HepG2 (cell line): ENCODE measurements around the gene DNMT3A. TPM values are rescaled to one million over a fixed set of nuclear protein-coding genes. Genes with fewer than 3 reads are reported as not detected.

Source experiments
- ATF7-NPFF ChIP-seq: sonication (generic); formaldehyde crosslinking; IDR thresholded peaks from 2 replicates; pipeline ENCODE4 v1.8.1; 2023; ENCODE audit warnings: mild to moderate bottlenecking, low read depth, missing genetic modification reagents, moderate library complexity
- CBX2 ChIP-seq, 2 experiments: fragments of 200-600 bp in 1 of 2; sonication (generic); formaldehyde crosslinking in 1 of 2; IDR thresholded peaks; 2 replicates each; pipeline versions ENCODE4 v1.7.0 to v1.8.1; 2018 to 2022; ENCODE audit warnings: low read depth in 2 of 2, low read length in 1 of 2, mild to moderate bottlenecking in 1 of 2, missing genetic modification reagents in 1 of 2
- HNF1A ChIP-seq, 2 experiments: sonication (generic) in 1 of 2; formaldehyde crosslinking in 1 of 2; IDR thresholded peaks; 2 replicates each; pipeline versions ENCODE4 v1.4.0 to v1.6.1; 2016 to 2020; ENCODE audit warnings: borderline replicate concordance in 1 of 2, low read depth in 1 of 2, mild to moderate bottlenecking in 1 of 2, missing genetic modification reagents in 1 of 2
- HNRNPLL ChIP-seq: fragments of 200-400 bp; formaldehyde crosslinking; IDR thresholded peaks from 2 replicates; pipeline ENCODE4 v1.6.1; 2017; ENCODE audit warnings: mild to moderate bottlenecking, low read depth, low read length; ENCODE audit not compliant: poor library complexity, severe bottlenecking
- HOXA3 ChIP-seq: sonication (generic); formaldehyde crosslinking; IDR thresholded peaks from 2 replicates; pipeline ENCODE4 v1.5.0; 2020; ENCODE audit warnings: missing genetic modification reagents
- MTA1 ChIP-seq: sonication (generic); formaldehyde crosslinking; IDR thresholded peaks from 2 replicates; pipeline ENCODE4 v1.4.0; 2020; ENCODE audit warnings: missing genetic modification reagents, mild to moderate bottlenecking, borderline replicate concordance
- NR1H2 ChIP-seq: sonication (generic); formaldehyde crosslinking; IDR thresholded peaks from 2 replicates; pipeline ENCODE4 v1.8.1; 2022; ENCODE audit warnings: low read depth, missing genetic modification reagents, borderline replicate concordance
- NR2C2 ChIP-seq: sonication (generic); formaldehyde crosslinking; IDR thresholded peaks from 2 replicates; pipeline ENCODE4 v1.4.0; 2020; ENCODE audit warnings: missing genetic modification reagents, mild to moderate bottlenecking, moderate library complexity, borderline replicate concordance
- PATZ1 ChIP-seq: sonication (generic); formaldehyde crosslinking; IDR thresholded peaks from 2 replicates; pipeline ENCODE4 v1.4.0; 2020; ENCODE audit warnings: missing genetic modification reagents
- PAWR ChIP-seq: sonication (generic); formaldehyde crosslinking; IDR thresholded peaks from 2 replicates; pipeline ENCODE4 v1.4.0; 2020; ENCODE audit warnings: missing genetic modification reagents, mild to moderate bottlenecking, borderline replicate concordance
- PBX2 ChIP-seq: IDR thresholded peaks from 2 replicates; pipeline ENCODE4 v1.6.1; 2016; ENCODE audit warnings: control low read depth
- ZNF160 ChIP-seq: sonication (generic); formaldehyde crosslinking; IDR thresholded peaks from 2 replicates; pipeline ENCODE4 v1.8.0; 2022; ENCODE audit warnings: mild to moderate bottlenecking, inconsistent platforms, missing genetic modification reagents
- ZNF317 ChIP-seq: sonication (generic); formaldehyde crosslinking; IDR thresholded peaks from 2 replicates; pipeline ENCODE4 v1.5.0; 2020; ENCODE audit warnings: mild to moderate bottlenecking, missing genetic modification reagents
- ZNF781 ChIP-seq: sonication (generic); formaldehyde crosslinking; IDR thresholded peaks from 2 replicates; pipeline ENCODE4 v1.5.1; 2020; ENCODE audit warnings: borderline replicate concordance, mild to moderate bottlenecking, missing genetic modification reagents; ENCODE audit errors: not compliant biosample characterization
- polyA plus RNA-seq, 8 experiments: library from polyadenylated mRNA; depleted of rRNA in 3 of 8; stranded (reverse) in 7 of 8; unstranded in 1 of 8; fragments of >200 nt; fragmentation: Illumina TruSeq in 4 of 8; extraction: Trizol in 4 of 8; gene quantifications; 2 replicates each; pipeline versions ENCODE4 v1.2.1 to v1.2.3, GENCODE V29; 2011 to 2016; ENCODE audit warnings: low read depth in 4 of 8, missing spikeins in 1 of 8, mixed read lengths in 1 of 8; ENCODE audit not compliant: insufficient read depth in 1 of 8
- total RNA-seq, 5 experiments: library from RNA; depleted of rRNA; stranded (reverse); fragments of >200 nt; fragmentation: Illumina TruSeq; extraction: Trizol; gene quantifications; 2 replicates each; pipeline ENCODE4 v1.2.3, GENCODE V29; 2016; ENCODE audit warnings: low read depth in 1 of 5
- TF ChIP-seq, protein P1 (sequence below): sonication (generic); formaldehyde crosslinking; conservative IDR thresholded peaks from 2 replicates; pipeline ENCODE4 v1.4.0; 2020; ENCODE audit warnings: missing genetic modification reagents
- TF ChIP-seq, protein P2 (sequence below): sonication (generic); formaldehyde crosslinking; IDR thresholded peaks from 2 replicates; pipeline ENCODE4 v1.8.0; 2022; ENCODE audit warnings: missing genetic modification reagents, mild to moderate bottlenecking, borderline replicate concordance

The DNMT3A gene
- total and polyA plus RNA-seq, 2 of the 13 experiments (the other 11 are each of a cell fraction or from before 2014, with no cell fraction given) = 14.7 to 29.1 TPM

DNA sequence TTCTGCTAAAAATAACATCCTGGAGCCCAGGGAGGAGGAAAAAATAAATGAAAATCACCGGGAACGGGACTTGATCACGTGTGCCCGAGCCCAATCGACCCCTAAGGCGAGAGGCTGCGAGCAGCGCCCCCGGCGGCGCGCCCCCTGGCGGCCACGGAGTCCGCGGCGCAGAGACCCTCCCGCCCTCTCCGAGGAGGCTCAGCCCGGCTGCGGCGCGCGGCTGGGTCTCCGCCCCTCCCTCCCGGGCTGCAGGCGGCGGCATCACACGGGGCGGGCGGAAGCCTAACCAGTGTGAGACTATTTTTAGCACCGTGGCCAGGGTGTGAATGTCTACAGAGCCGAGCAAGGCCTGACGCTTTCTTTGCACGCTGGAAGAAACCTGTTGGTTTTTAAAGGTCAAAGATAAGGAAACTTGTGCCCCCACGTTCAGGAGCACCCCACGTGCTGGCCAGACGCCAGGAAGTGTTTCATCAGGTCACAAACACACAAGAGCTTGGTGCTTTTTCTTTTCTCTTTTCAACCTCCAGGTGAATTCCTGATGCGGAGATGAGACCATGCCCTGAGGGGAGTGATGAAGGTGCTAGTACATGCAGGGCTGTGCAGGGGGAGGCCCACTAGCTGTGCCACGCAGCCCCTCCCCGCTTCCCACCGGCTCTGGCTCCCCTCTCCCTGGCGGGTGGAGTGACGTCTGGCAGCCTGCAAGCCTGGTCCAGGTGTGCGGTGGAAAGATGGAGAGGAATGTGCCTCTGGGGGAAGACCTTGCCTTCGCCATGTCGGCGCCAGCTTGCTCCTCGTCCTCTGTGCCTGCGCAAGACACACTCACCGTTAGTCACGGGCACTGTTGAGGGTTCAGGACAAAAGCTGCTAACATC, 35.3 kb upstream of the DNMT3A start (continued):
- TF ChIP-seq, protein P1, sequence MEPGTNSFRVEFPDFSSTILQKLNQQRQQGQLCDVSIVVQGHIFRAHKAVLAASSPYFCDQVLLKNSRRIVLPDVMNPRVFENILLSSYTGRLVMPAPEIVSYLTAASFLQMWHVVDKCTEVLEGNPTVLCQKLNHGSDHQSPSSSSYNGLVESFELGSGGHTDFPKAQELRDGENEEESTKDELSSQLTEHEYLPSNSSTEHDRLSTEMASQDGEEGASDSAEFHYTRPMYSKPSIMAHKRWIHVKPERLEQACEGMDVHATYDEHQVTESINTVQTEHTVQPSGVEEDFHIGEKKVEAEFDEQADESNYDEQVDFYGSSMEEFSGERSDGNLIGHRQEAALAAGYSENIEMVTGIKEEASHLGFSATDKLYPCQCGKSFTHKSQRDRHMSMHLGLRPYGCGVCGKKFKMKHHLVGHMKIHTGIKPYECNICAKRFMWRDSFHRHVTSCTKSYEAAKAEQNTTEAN (CRISPR knock-in tag) = 0 out of 2 replicates have a peak, but pooled peaks have one; percentile 54
- TF ChIP-seq HOXA3 (CRISPR knock-in tag) (peak; percentile 72), PBX2 (CRISPR knock-in tag) (no peak), CBX2 (IDR thresholded peaks at IDR 0.05; ENCODE audit: low read depth, low read length) (no peak), CBX2 (CRISPR knock-in tag; IDR thresholded peaks at IDR 0.05; ENCODE audit: low read depth) (0 out of 2 replicates have a peak, but pooled peaks have one; percentile 16), ATF7-NPFF (CRISPR knock-in tag) (peak; percentile 61; the same call in 1 of the 2 replicates), PATZ1 (peak; percentile 71; the same call in 1 of the 2 replicates), HNF1A (IDR thresholded peaks at IDR 0.05; ENCODE audit: low read depth) (no peak), HNF1A (CRISPR knock-in tag; IDR thresholded peaks at IDR 0.05; ENCODE audit: borderline replicate concordance) (peak; percentile 14; the same call in 1 of the 2 replicates), ZNF781 (CRISPR knock-in tag) (no peak), NR1H2 (CRISPR knock-in tag) (no peak), NR2C2 (CRISPR knock-in tag) (peak; percentile 56; the same call in 1 of the 2 replicates), ZNF160 (CRISPR knock-in tag) (no peak), ZNF317 (CRISPR knock-in tag) (no peak), HNRNPLL (peak; percentile 55), PAWR (CRISPR knock-in tag) (no peak), MTA1 (CRISPR knock-in tag) (peak; percentile 13; the same call in 1 of the 2 replicates)
- TF ChIP-seq, protein P2, sequence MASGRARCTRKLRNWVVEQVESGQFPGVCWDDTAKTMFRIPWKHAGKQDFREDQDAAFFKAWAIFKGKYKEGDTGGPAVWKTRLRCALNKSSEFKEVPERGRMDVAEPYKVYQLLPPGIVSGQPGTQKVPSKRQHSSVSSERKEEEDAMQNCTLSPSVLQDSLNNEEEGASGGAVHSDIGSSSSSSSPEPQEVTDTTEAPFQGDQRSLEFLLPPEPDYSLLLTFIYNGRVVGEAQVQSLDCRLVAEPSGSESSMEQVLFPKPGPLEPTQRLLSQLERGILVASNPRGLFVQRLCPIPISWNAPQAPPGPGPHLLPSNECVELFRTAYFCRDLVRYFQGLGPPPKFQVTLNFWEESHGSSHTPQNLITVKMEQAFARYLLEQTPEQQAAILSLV (CRISPR knock-in tag) = 0 out of 2 replicates have a peak, but pooled peaks have one; percentile 58
